ENCODE results near the gene ULK3.

GRCh38 chr15:74878273-74878672, 35.3 kb upstream of the ULK3 start:
- TF ChIP-seq YY1 (IDR thresholded peaks at IDR 0.05; ENCODE audit: low read depth), result no peak
- no peak for TF ChIP-seq CEBPB (IDR thresholded peaks at IDR 0.05)
- TF ChIP-seq EP300 (IDR thresholded peaks at IDR 0.05; ENCODE audit: borderline replicate concordance), result no peak
- no peak for TF ChIP-seq USF1 (IDR thresholded peaks at IDR 0.05)
- TF ChIP-seq TEAD4 (IDR thresholded peaks at IDR 0.05), result no peak
- no peak for TF ChIP-seq REST (IDR thresholded peaks at IDR 0.05; ENCODE audit: low read depth)
- TF ChIP-seq FOXM1 (IDR thresholded peaks at IDR 0.05; ENCODE audit: borderline replicate concordance, low read depth), result no peak
